Measurements from ENCODE around the gene MAD1L1. TPM values are rescaled to one million over a fixed set of nuclear protein-coding genes. Genes with fewer than 3 reads are reported as not detected.
"Not testable (repeated sequence)": the region's sequence is repeated elsewhere in the genome, so short reads cannot be mapped to it uniquely, and the experiment has no call there.

The MAD1L1 gene
- polyA plus RNA-seq, 6 donors from 2014 or later = 109 to 209 (median 158) TPM

DNA sequence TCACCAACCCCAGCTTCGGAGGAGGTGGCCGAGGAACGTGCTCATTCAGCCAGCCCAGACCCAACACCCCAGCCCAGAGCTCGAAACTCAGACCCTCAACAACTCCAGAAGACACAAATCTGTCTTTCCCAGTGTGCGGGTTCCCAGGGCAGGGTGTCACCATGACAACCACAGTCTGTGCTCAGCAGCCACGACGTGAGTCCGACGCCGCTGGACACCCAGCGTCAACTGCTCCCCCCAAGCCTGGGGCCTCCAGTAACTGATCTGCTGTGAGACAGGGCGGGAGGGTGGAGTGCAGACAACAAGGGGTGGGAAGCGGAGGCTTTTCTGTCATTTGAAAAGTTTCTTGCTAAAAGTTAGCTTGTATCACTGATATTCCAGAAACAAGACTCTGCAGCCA lies 167.2 kb downstream of the MAD1L1 start:
- Mint-ChIP-seq H3K36me3 (peaks cover 0 to 7% of the 10 kb centered on the region in 2 donors), H3K4me1 (peaks cover 34 to 72% (median 62%) of the 10 kb centered on the region in 3 donors), H3K9me3 (no peaks in the 10 kb centered on the region), H3K27ac (peak overlapping the region in 5 of 6 donors; percentile 18 to 95 (median 91)), H3K4me3 (peak overlapping the region in 7 of 8 donors; percentile 2 to 91 (median 67)), H3K27me3 (no peaks in the 10 kb centered on the region)
- DNase-seq (no peak), ATAC-seq (ENCODE audit: low read depth in 2 of 2) (no peak)

DNA sequence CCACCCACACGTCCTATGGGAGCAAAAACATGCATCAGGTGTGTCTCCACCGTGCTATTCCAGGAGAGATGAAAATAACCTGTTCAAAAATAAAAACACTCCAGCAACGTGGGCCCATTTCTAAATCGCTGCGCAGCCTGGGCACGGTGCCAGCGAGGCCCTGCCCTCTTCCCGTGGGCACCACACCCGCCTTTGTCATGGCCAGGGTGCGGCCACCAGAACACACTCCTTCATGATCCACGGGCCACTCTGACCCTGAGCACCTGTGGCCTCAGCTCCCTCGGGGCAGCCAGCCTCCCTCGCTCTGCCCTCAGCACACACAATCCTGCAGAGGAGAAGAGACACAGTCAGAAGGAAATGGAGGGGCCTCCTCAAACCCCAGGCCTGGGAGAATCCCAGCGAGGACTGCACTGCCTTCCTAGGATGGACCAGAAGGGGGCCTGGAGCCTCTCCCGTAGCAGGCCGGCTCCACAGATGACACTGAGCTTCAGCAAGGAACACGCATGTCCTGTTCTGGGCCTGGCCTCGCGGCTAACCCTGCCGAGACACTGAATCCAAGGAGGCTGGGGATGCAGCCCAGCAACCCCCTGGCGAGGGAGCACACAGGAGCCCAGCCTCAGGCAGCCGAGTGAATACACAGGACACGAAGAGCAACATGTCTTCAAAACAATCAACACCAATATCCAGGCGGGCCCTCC lies 169.0 kb downstream of the MAD1L1 start:
- Mint-ChIP-seq H3K4me1 (peaks cover 34 to 69% (median 58%) of the 10 kb centered on the region in 3 donors), H3K9me3 (no peaks in the 10 kb centered on the region), H3K4me3 (peak overlapping the region; percentile 8 to 58 (median 33)), H3K36me3 (peaks cover 0 to 16% of the 10 kb centered on the region in 2 donors), H3K27me3 (no peaks in the 10 kb centered on the region), H3K27ac (peak overlapping the region in 5 of 6 donors; percentile 89 to 93 (median 90))
- DNase-seq (no peak), ATAC-seq (ENCODE audit: low read depth in 2 of 2) (no peak)

DNA sequence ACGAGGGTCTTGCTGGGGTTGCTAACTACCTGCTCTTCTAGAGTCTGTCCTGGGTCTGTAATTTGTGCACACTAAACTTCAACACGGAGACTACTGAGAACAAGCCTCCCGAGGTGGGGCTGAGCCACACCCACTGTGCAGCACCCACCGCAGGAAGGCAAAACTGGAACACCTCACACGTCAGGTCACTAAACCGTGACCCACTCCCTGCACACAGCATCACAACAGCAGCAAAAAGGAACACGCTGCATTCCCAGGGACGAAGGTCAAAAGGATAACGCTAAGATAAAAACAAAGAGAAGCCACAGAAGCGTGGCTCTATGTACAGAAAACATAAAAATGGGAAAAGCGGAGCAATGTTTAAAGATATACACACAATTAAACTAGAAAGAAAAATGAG lies 170.1 kb downstream of the MAD1L1 start:
- H3K27me3 Mint-ChIP-seq = no peaks in the 10 kb centered on the region
- H3K4me1 Mint-ChIP-seq = peaks cover 36 to 61% (median 50%) of the 10 kb centered on the region in 3 donors
- no peak for DNase-seq
- no peaks in the 10 kb centered on the region for H3K9me3 Mint-ChIP-seq
- peak overlapping the region; percentile 31 to 77 (median 66) for H3K4me3 Mint-ChIP-seq
- ATAC-seq (ENCODE audit: low read depth in 2 of 2) = peak; percentile 24 to 33
- H3K27ac Mint-ChIP-seq = peak overlapping the region; percentile 6 to 96 (median 90)
- peaks cover 0 to 12% of the 10 kb centered on the region in 2 donors for H3K36me3 Mint-ChIP-seq

DNA sequence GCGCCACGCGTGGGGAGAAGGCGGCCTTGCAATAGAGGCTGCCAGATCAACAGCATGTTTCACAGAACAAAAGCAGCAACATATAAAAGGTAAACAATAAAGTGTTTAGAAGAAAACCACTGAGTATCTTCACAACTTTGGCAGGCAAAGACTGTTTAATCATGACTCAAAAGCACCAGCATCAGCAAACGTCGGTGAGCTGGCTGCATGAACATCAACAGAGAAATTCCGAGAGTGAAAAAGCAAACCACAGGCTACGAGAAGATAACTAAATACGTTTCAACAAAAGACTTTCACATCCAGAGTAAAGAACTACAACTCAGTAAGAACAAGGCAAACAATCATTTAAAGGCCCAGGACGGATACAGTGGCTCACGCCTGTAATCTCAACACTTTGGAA lies 172.0 kb downstream of the MAD1L1 start:
- peaks cover 40 to 58% (median 48%) of the 10 kb centered on the region in 3 donors for H3K4me1 Mint-ChIP-seq
- H3K4me3 Mint-ChIP-seq = no peak overlapping the region
- peaks cover 0 to 9% of the 10 kb centered on the region in 2 donors for H3K36me3 Mint-ChIP-seq
- no peaks in the 10 kb centered on the region for H3K9me3 Mint-ChIP-seq
- H3K27me3 Mint-ChIP-seq = no peaks in the 10 kb centered on the region
- H3K27ac Mint-ChIP-seq = peak overlapping the region in 2 of 6 donors; percentile 13 to 84
- ATAC-seq (ENCODE audit: low read depth in 2 of 2) (no peak), DNase-seq (no peak)

DNA sequence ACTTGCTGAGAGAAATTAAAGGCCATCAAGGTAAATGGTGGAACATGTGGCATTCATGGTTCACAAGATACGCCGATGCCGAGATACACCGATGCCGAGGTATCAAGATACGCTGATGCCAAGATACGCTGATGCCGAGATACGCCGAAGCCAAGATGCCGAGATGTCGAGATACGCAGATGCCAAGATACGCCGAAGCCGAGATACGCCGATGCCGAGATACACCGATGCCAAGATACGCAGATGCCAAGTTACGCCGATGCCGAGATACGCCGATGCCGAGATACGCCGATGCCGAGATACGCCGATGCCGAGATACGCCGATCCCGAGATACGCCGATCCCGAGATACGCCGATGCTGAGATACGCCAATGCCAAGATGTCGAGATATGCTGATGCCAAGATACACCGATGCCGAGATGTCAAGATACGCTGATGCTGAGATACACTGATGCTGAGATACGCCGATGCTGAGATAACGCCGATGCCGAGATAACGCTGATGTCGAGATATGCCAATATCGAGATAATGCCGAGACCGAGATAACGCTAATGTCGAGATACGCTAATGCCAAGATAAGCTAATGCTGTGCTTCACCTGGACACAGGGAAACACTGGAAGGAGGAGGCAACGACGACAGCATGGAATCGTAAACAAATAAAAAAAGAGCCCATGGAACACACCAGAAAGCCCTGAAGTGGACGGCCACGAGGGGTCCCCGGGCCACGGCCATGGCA lies 172.6 kb downstream of the MAD1L1 start:
- DNase-seq (no peak), ATAC-seq (ENCODE audit: low read depth in 2 of 2) (no peak)
- Mint-ChIP-seq H3K4me1 (peaks cover 40 to 54% (median 42%) of the 10 kb centered on the region in 3 donors), H3K9me3 (no peaks in the 10 kb centered on the region), H3K27me3 (no peaks in the 10 kb centered on the region), H3K4me3 (peak overlapping the region in 1 of 8 donors; percentile 7), H3K36me3 (peaks cover 0 to 9% of the 10 kb centered on the region in 2 donors), H3K27ac (peak overlapping the region in 3 of 6 donors; percentile 13 to 84 (median 68))

DNA sequence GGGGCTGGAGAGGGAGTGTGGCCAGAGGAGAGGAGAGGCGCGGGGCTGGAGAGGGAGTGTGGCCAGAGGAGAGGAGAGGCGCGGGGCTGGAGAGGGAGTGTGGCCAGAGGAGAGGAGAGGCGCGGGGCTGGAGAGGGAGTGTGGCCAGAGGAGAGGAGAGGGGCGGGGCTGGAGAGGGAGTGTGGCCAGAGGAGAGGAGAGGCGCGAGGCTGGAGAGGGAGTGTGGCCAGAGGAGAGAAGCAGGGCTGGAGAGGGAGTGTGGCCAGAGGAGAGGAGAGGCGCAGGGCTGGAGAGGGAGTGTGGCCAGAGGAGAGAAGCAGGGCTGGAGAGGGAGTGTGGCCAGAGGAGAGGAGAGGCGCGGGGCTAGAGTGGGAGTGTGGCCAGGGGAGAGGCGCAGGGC lies 174.5 kb downstream of the MAD1L1 start:
- ATAC-seq (ENCODE audit: low read depth in 2 of 2); H3K27me3 Mint-ChIP-seq; H3K27ac Mint-ChIP-seq; H3K4me3 Mint-ChIP-seq; DNase-seq; H3K36me3 Mint-ChIP-seq; H3K9me3 Mint-ChIP-seq: not testable (repeated sequence)
- H3K4me1 Mint-ChIP-seq = peaks cover 27 to 46% (median 29%) of the 10 kb centered on the region in 3 donors

DNA sequence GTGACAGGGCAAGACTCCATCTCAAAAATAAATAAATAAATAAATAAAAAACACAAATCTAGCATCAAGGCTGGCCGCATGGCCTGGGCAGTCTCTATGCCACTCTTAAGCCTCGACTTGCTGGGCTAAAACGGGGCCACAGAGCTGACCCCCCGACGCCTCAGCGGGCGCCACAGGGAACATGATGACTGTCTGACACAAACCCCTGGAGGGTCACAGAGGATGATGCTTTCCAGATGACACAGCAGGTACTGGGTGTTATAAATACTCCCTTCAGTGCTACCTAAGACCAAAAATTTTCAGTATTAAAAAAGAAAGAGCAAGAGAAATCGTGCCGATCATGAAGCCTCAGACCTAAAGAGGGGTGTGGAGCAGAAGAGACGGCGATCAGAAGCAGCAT lies 176.8 kb downstream of the MAD1L1 start:
- H3K36me3 Mint-ChIP-seq = peaks cover 0 to 9% of the 10 kb centered on the region in 2 donors

DNA sequence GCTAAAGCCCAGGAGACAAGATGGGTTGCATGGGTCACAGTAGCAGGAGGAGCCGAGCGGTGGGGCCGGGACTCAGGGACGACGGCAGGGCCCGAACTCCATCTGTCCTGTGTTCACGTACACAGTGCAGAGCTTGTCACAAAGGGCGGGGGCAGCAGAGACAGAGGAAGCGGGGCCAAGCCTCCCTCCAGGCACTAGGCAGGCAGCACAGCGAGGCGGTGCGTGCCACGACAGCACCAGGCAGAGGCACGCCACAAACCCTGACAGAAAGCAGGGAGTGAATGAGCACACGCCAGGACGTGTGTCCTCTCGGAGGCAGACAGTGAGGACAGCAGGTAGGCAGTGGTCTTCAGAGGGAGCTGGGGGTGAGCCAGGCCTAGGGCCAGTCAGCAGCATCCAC lies 177.8 kb downstream of the MAD1L1 start:
- Mint-ChIP-seq H3K36me3 (peaks cover 0 to 9% of the 10 kb centered on the region in 2 donors), H3K9me3 (no peaks in the 10 kb centered on the region), H3K4me1 (peaks cover 10 to 33% (median 19%) of the 10 kb centered on the region in 3 donors), H3K27ac (peak overlapping the region in 4 of 6 donors; percentile 42 to 86 (median 68)), H3K27me3 (no peaks in the 10 kb centered on the region), H3K4me3 (no peak overlapping the region)
- DNase-seq (no peak), ATAC-seq (ENCODE audit: low read depth in 2 of 2) (no peak)

More for the DNA sequence above, 176.8 kb downstream of the MAD1L1 start:
- Mint-ChIP-seq H3K27ac (peak overlapping the region in 5 of 6 donors; percentile 17 to 87 (median 58)), H3K4me1 (peaks cover 10 to 35% (median 19%) of the 10 kb centered on the region in 3 donors), H3K9me3 (no peaks in the 10 kb centered on the region), H3K4me3 (no peak overlapping the region), H3K27me3 (no peaks in the 10 kb centered on the region)
- ATAC-seq (ENCODE audit: low read depth in 2 of 2) (no peak), DNase-seq (no peak)

GRCh38 chr7:2053395-2053794 lies 179.3 kb downstream of the MAD1L1 start:
- Mint-ChIP-seq H3K36me3 (no peaks in the 10 kb centered on the region), H3K9me3 (no peaks in the 10 kb centered on the region), H3K4me1 (peaks cover 16 to 35% (median 22%) of the 10 kb centered on the region in 3 donors), H3K27ac (no peak overlapping the region), H3K4me3 (no peak overlapping the region), H3K27me3 (no peaks in the 10 kb centered on the region)
- ATAC-seq (ENCODE audit: low read depth in 2 of 2) (no peak), DNase-seq (no peak)

DNA sequence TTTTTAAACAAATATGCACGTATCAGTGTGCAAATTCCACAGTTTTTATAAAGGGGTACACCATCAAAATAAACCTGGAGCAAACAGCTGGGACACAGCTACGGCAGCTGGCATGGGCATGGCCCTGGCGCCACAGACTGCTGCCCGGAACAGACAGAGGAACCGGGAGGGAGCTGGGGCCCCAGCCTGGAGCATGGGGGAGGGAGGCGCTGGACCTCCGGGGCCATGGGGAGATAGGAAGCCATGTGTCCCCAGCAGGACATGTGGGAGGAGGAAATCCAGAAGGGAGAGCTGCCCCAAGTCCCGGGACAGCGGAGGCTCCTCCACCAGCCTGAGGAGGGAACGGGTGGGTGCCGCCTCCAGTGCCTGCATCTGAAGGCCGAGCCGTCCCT lies 180.1 kb downstream of the MAD1L1 start:
- ATAC-seq (ENCODE audit: low read depth in 2 of 2) (no peak), DNase-seq (no peak)
- no peaks in the 10 kb centered on the region for H3K36me3 Mint-ChIP-seq
- H3K9me3 Mint-ChIP-seq = no peaks in the 10 kb centered on the region
- H3K4me3 Mint-ChIP-seq = no peak overlapping the region
- peaks cover 18 to 41% (median 30%) of the 10 kb centered on the region in 3 donors for H3K4me1 Mint-ChIP-seq
- no peaks in the 10 kb centered on the region for H3K27me3 Mint-ChIP-seq
- H3K27ac Mint-ChIP-seq = peak overlapping the region in 1 of 6 donors; percentile 41

- no peak for ATAC-seq (ENCODE audit: low read depth in 2 of 2)
- H3K36me3 Mint-ChIP-seq = no peaks in the 10 kb centered on the region
- H3K4me3 Mint-ChIP-seq = peak overlapping the region in 1 of 8 donors; percentile 70
- no peaks in the 10 kb centered on the region for H3K9me3 Mint-ChIP-seq
- no peaks in the 10 kb centered on the region for H3K27me3 Mint-ChIP-seq
- no peak overlapping the region for H3K27ac Mint-ChIP-seq
- no peak for DNase-seq
- peaks cover 22 to 45% (median 36%) of the 10 kb centered on the region in 3 donors for H3K4me1 Mint-ChIP-seq
Measured at GRCh38 chr7:2051707-2052656, 180.8 kb downstream of the MAD1L1 start.

- H3K36me3 Mint-ChIP-seq = no peaks in the 10 kb centered on the region
- DNase-seq (no peak), ATAC-seq (ENCODE audit: low read depth in 2 of 2) (no peak)
- H3K4me3 Mint-ChIP-seq = no peak overlapping the region
- peaks cover 15 to 40% (median 34%) of the 10 kb centered on the region in 3 donors for H3K4me1 Mint-ChIP-seq
- no peaks in the 10 kb centered on the region for H3K27me3 Mint-ChIP-seq
- no peaks in the 10 kb centered on the region for H3K9me3 Mint-ChIP-seq
- H3K27ac Mint-ChIP-seq = peak overlapping the region in 1 of 6 donors; percentile 57
Measured at GRCh38 chr7:2050511-2050866, 182.3 kb downstream of the MAD1L1 start.

All from naive B cell (primary cell).